GM10248 (cell line): Measurements from ENCODE around the gene CDKAL1.
"Not testable (repeated sequence)": the region's sequence is repeated elsewhere in the genome, so short reads cannot be mapped to it uniquely, and the experiment has no call there.

Experiments
- CTCF ChIA-PET: fragments of 300-600 bp; sonication (Branson Sonifier 250); formaldehyde crosslinking; extraction: SDS; loops from one replicate; lab custom pipeline; 2021; ENCODE audit warnings: antibody characterized with exemption; lab: Yijun Ruan, JAX
- POLR2A ChIA-PET: fragments of 350-650 bp; sonication (Branson Sonifier 250); formaldehyde crosslinking; extraction: SDS; loops from one replicate; lab custom pipeline; 2020; ENCODE audit warnings: antibody characterized with exemption; lab: Yijun Ruan, JAX
- DNase-seq: peaks from one replicate; pipeline ENCODE4 v3.0.0; 2012; ENCODE audit errors: extremely low spot score
- CTCF ChIP-seq: IDR thresholded peaks from 2 replicates; pipeline ENCODE4 v1.5.1; 2012; ENCODE audit warnings: mild to moderate bottlenecking, low read depth; ENCODE audit errors: extremely low read depth, missing control alignments, control extremely low read depth

The CDKAL1 gene

GRCh38 chr6:21186479-21187055 is 652.3 kb downstream of the CDKAL1 start:
- ChIA-PET CTCF (interaction anchor here (0.9 to 1.5 kb wide), 5 partner anchors 11 to 22 kb away, joined by 3 to 5 read pairs (median 4); no protein-coding TSS in a partner anchor), POLR2A (no interaction called here)
- no peak for DNase-seq
- no peak for TF ChIP-seq CTCF

GRCh38 chr6:21187485-21187884 is 653.2 kb downstream of the CDKAL1 start:
- POLR2A ChIA-PET, result no interaction called here

GRCh38 chr6:21188505-21189223 is 654.4 kb downstream of the CDKAL1 start:
- DNase-seq, result no peak
- ChIA-PET POLR2A (no interaction called here), CTCF (interaction anchor here (1.5 to 2.4 kb wide), 2 partner anchors 8 to 25 kb away, joined by 4 to 8 read pairs; no protein-coding TSS in a partner anchor)
- no peak for TF ChIP-seq CTCF

More at GRCh38 chr6:21187485-21187884, 653.2 kb downstream of the CDKAL1 start:
- CTCF ChIA-PET, result no interaction called here
- DNase-seq, result no peak
- no peak for TF ChIP-seq CTCF

- TF ChIP-seq CTCF, result no peak
- ChIA-PET POLR2A (no interaction called here), CTCF (interaction anchor here (1.4 to 2.4 kb wide), 3 partner anchors 9 to 24 kb away, joined by 4 to 8 read pairs (median 4); no protein-coding TSS in a partner anchor)
- DNase-seq, result no peak
Observed at GRCh38 chr6:21189759-21190158, 655.5 kb downstream of the CDKAL1 start.

- TF ChIP-seq CTCF, result no peak
- POLR2A ChIA-PET, result no interaction called here
- no peak for DNase-seq
- CTCF ChIA-PET, result interaction anchor here (2.4 kb wide), 1 partner anchor 10 kb away, joined by 8 read pairs; no protein-coding TSS in a partner anchor
Observed at GRCh38 chr6:21190701-21191100, 656.4 kb downstream of the CDKAL1 start.

- ChIA-PET CTCF (no interaction called here), POLR2A (no interaction called here)
- no peak for DNase-seq
- TF ChIP-seq CTCF, result no peak
Observed at GRCh38 chr6:21193790-21194475, 659.7 kb downstream of the CDKAL1 start.

- DNase-seq, CTCF ChIA-PET, POLR2A ChIA-PET: not testable (repeated sequence)
Observed at GRCh38 chr6:21195301-21195700, 661.0 kb downstream of the CDKAL1 start.
